Sigmoid colon (tissue), 3 donors: ENCODE measurements around the gene KCNIP4.

ENCODE experiments used
- CTCF ChIP-seq, 4 experiments: fragments of 450-650 bp in 3 of 4; fragments of 200-600 bp in 1 of 4; IDR thresholded peaks; one replicate each; pipeline ENCODE4 v1.5.1; 2016 to 2019; ENCODE audit warnings: antibody characterized with exemption in 4 of 4, mild to moderate bottlenecking in 3 of 4, moderate library complexity in 2 of 4
- POLR2A ChIP-seq, 2 donors: fragments of 450-650 bp; IDR thresholded peaks; one replicate each; pipeline ENCODE4 v1.6.1; 2016; ENCODE audit warnings: antibody characterized with exemption in 2 of 2, mild to moderate bottlenecking in 2 of 2, moderate library complexity in 2 of 2

GRCh38 chr4:21986307-21986706, 37.7 kb upstream of the KCNIP4 start:
- no peak for TF ChIP-seq CTCF (IDR thresholded peaks at IDR 0.05)
- TF ChIP-seq POLR2A (IDR thresholded peaks at IDR 0.05): no peak
